ENCODE results near the gene TSPAN1. TPM values are rescaled to one million over a fixed set of nuclear protein-coding genes. Genes with fewer than 3 reads are reported as not detected.
A peak's percentile ranks its signal among the peaks of the same experiment; 100 is the strongest.

The TSPAN1 gene
- total RNA-seq, 1 experiment from 2014 or later = not detected

DNA sequence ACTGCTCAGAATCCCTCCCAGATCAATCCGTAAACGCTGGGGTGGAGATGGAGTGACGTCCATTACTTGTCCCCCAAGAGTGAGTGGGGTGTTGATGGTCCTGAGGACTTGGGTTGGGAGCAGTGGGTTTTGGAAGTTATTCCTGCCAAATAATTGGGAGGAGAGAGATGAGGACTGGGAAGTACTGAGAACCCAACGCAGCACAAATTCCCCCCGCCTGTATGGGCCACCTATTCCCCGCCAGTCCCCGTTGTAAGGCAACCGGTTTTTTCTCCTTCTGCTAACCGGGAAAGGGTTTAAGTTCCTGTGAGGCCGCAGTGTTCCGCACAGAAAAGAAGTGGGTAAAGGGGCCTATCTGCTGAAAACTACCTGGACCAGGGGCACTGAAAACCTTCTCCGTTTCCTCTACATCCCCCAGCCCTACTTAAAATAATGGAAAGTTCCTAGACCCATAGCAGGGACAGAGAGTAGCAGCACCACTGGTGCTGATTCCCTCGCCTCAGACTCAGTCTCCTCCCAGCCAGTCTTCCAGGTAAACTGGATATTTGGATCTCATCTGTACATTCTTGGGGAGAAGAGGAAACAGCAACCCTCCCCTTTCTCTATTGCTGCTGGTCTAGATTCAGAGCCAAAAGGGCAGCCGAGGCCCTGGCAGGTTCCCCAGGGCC, 29.0 kb downstream of the TSPAN1 start:
- TF ChIP-seq, protein P1, sequence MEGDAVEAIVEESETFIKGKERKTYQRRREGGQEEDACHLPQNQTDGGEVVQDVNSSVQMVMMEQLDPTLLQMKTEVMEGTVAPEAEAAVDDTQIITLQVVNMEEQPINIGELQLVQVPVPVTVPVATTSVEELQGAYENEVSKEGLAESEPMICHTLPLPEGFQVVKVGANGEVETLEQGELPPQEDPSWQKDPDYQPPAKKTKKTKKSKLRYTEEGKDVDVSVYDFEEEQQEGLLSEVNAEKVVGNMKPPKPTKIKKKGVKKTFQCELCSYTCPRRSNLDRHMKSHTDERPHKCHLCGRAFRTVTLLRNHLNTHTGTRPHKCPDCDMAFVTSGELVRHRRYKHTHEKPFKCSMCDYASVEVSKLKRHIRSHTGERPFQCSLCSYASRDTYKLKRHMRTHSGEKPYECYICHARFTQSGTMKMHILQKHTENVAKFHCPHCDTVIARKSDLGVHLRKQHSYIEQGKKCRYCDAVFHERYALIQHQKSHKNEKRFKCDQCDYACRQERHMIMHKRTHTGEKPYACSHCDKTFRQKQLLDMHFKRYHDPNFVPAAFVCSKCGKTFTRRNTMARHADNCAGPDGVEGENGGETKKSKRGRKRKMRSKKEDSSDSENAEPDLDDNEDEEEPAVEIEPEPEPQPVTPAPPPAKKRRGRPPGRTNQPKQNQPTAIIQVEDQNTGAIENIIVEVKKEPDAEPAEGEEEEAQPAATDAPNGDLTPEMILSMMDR (conservative IDR thresholded peaks at IDR 0.05; ENCODE audit: low read depth, low read length) = no peak
- TF ChIP-seq EZH2 (IDR thresholded peaks at IDR 0.05; ENCODE audit: borderline replicate concordance, low read depth, low read length, poor library complexity, severe bottlenecking) = no peak
- Histone ChIP-seq H3K27me3 (replicated peaks; ENCODE audit: insufficient read depth, low read depth, low read length, poor library complexity) (no peaks in the 10 kb centered on the region), H3K4me3 (ENCODE audit: low read depth, low read length, poor library complexity, severe bottlenecking) (peak overlapping the region; percentile 69), H3K27ac (ENCODE audit: low read depth, low read length, poor library complexity, severe bottlenecking) (no peak overlapping the region), H3K4me1 (ENCODE audit: insufficient read depth, low read length, poor library complexity, severe bottlenecking) (peaks cover 6% of the 10 kb centered on the region), H3K9me3 (ENCODE audit: low read depth, low read length, poor library complexity, severe bottlenecking) (no peaks in the 10 kb centered on the region), H3K36me3 (ENCODE audit: insufficient read depth, low read length, poor library complexity, severe bottlenecking) (no peaks in the 10 kb centered on the region)
- BruUV-seq (replicated peaks) = no TSS peak
- DNase-seq (ENCODE audit: low spot score) = no peak
- intact Hi-C loops (cut with micrococcal nuclease; ENCODE audit: unreplicated experiment) = no loop called here
- ChIA-PET CTCF (no interaction called here), POLR2A (ENCODE audit: low non-redundant PET) (no interaction called here)

DNA sequence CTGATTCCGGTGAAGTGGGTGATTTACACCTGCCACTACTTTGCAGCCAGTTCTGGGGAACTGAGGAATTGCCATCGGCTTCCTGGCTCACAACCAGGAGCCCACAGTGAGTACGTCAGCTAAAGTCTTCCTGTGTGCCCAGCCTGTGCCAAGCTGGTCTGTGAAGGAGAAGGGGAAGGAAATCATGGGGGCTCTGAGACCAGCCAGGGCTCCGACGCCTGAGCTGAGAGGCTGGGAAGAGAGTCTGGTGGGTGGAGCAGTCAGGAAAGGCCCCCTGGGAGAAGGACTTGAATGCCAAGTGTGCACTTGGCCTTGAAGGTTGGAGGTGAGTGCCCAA, 29.5 kb downstream of the TSPAN1 start:
- Histone ChIP-seq H3K27me3 (replicated peaks; ENCODE audit: insufficient read depth, low read depth, low read length, poor library complexity) (no peaks in the 10 kb centered on the region), H3K4me3 (ENCODE audit: low read depth, low read length, poor library complexity, severe bottlenecking) (no peak overlapping the region), H3K4me1 (ENCODE audit: insufficient read depth, low read length, poor library complexity, severe bottlenecking) (peaks cover 6% of the 10 kb centered on the region), H3K36me3 (ENCODE audit: insufficient read depth, low read length, poor library complexity, severe bottlenecking) (no peaks in the 10 kb centered on the region), H3K27ac (ENCODE audit: low read depth, low read length, poor library complexity, severe bottlenecking) (no peak overlapping the region), H3K9me3 (ENCODE audit: low read depth, low read length, poor library complexity, severe bottlenecking) (no peaks in the 10 kb centered on the region)
- BruUV-seq (replicated peaks) = no TSS peak
- intact Hi-C loops (cut with micrococcal nuclease; ENCODE audit: unreplicated experiment) = no loop called here
- CTCF ChIA-PET = no interaction called here
- TF ChIP-seq, protein P1 (conservative IDR thresholded peaks at IDR 0.05; ENCODE audit: low read depth, low read length) = no peak
- no peak for TF ChIP-seq EZH2 (IDR thresholded peaks at IDR 0.05; ENCODE audit: borderline replicate concordance, low read depth, low read length, poor library complexity, severe bottlenecking)
- DNase-seq (ENCODE audit: low spot score) = no peak
- POLR2A ChIA-PET (ENCODE audit: low non-redundant PET) = no interaction called here

DNA sequence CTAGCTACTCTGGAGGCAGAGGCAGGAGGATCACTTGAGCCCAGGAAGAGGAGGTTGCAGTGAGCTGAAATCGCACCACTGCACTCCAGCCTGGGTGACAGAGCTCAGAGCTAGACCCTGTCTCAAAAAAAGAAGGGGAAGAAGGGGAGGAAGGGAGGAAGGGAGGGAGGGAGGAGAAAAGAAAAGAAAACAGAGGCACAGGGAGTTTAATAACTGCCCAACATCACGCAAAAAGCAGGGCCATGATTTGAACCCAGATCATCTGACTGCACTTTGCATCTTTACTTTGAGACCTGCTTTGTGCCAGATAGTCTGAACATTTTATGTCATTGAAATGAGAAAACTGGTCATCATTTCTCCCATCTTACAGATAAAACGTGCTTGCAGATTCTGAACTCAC, 30.3 kb downstream of the TSPAN1 start:
- Histone ChIP-seq H3K36me3 (ENCODE audit: insufficient read depth, low read length, poor library complexity, severe bottlenecking) (no peaks in the 10 kb centered on the region), H3K27ac (ENCODE audit: low read depth, low read length, poor library complexity, severe bottlenecking) (no peak overlapping the region), H3K4me1 (ENCODE audit: insufficient read depth, low read length, poor library complexity, severe bottlenecking) (peaks cover 6% of the 10 kb centered on the region), H3K4me3 (ENCODE audit: low read depth, low read length, poor library complexity, severe bottlenecking) (no peak overlapping the region), H3K27me3 (replicated peaks; ENCODE audit: insufficient read depth, low read depth, low read length, poor library complexity) (no peaks in the 10 kb centered on the region), H3K9me3 (ENCODE audit: low read depth, low read length, poor library complexity, severe bottlenecking) (no peaks in the 10 kb centered on the region)
- intact Hi-C loops (cut with micrococcal nuclease; ENCODE audit: unreplicated experiment) = no loop called here
- DNase-seq (ENCODE audit: low spot score) = no peak
- ChIA-PET POLR2A (ENCODE audit: low non-redundant PET) (no interaction called here), CTCF (no interaction called here)
- no TSS peak for BruUV-seq (replicated peaks)
- no peak for TF ChIP-seq EZH2 (IDR thresholded peaks at IDR 0.05; ENCODE audit: borderline replicate concordance, low read depth, low read length, poor library complexity, severe bottlenecking)
- TF ChIP-seq, protein P1 (conservative IDR thresholded peaks at IDR 0.05; ENCODE audit: low read depth, low read length) = no peak
